ENCODE results near the gene NDC1.
"Not testable (repeated sequence)": the region's sequence is repeated elsewhere in the genome, so short reads cannot be mapped to it uniquely, and the experiment has no call there.

Gene NDC1

GRCh38 chr1:53822931-53823330 lies 15.2 kb downstream of the NDC1 start (continued):
- TF ChIP-seq CSRNP3 (CRISPR knock-in tag; IDR thresholded peaks at IDR 0.05) (no peak), ZFP3 (CRISPR knock-in tag; IDR thresholded peaks at IDR 0.05) (no peak), PATZ1 (CRISPR knock-in tag; IDR thresholded peaks at IDR 0.05; ENCODE audit: borderline replicate concordance) (no peak), POU6F1 (CRISPR knock-in tag; IDR thresholded peaks at IDR 0.05; ENCODE audit: borderline replicate concordance, low read depth) (no peak), TCF4 (CRISPR knock-in tag; IDR thresholded peaks at IDR 0.05; ENCODE audit: borderline replicate concordance) (no peak)

- TF ChIP-seq TCF4 (CRISPR knock-in tag; IDR thresholded peaks at IDR 0.05; ENCODE audit: borderline replicate concordance), result no peak
- no peak for TF ChIP-seq GLIS3 (CRISPR knock-in tag; IDR thresholded peaks at IDR 0.05)
- TF ChIP-seq ARNTL (CRISPR knock-in tag; IDR thresholded peaks at IDR 0.05; ENCODE audit: borderline replicate concordance, low read depth), result no peak
- TF ChIP-seq CSRNP3 (CRISPR knock-in tag; IDR thresholded peaks at IDR 0.05), result no peak
- TF ChIP-seq TOX (CRISPR knock-in tag; IDR thresholded peaks at IDR 0.05; ENCODE audit: borderline replicate concordance), result no peak
- no peak for TF ChIP-seq PATZ1 (CRISPR knock-in tag; IDR thresholded peaks at IDR 0.05; ENCODE audit: borderline replicate concordance)
- TF ChIP-seq OSR1 (CRISPR knock-in tag; IDR thresholded peaks at IDR 0.05), result no peak
- TF ChIP-seq TSHZ2 (CRISPR knock-in tag; IDR thresholded peaks at IDR 0.05), result no peak
- TF ChIP-seq POU6F1 (CRISPR knock-in tag; IDR thresholded peaks at IDR 0.05; ENCODE audit: borderline replicate concordance, low read depth), result no peak
Observed at GRCh38 chr1:53821380-53821779, 16.7 kb downstream of the NDC1 start.

GRCh38 chr1:53819387-53819786 lies 18.7 kb downstream of the NDC1 start:
- TF ChIP-seq GLIS3 (CRISPR knock-in tag; IDR thresholded peaks at IDR 0.05), result no peak
- TF ChIP-seq ZFP3 (CRISPR knock-in tag; IDR thresholded peaks at IDR 0.05), result no peak
- ATAC-seq, result no peak

More at GRCh38 chr1:53821380-53821779, 16.7 kb downstream of the NDC1 start:
- ATAC-seq, result 0 out of 3 replicates have a peak, but pooled peaks have one; percentile 22

GRCh38 chr1:53816584-53816983 lies 21.5 kb downstream of the NDC1 start:
- not testable (repeated sequence) for ATAC-seq

- ATAC-seq, result not testable (repeated sequence)
Observed at GRCh38 chr1:53815484-53815883, 22.6 kb downstream of the NDC1 start.

All from SK-N-SH treated with all-trans-retinoic acid at 6 μM for 48 hours (cell line).